Muscle of arm (tissue), 12 donors: ENCODE measurements around the gene ATF5. TPM values are rescaled to one million over a fixed set of nuclear protein-coding genes. Genes with fewer than 3 reads are reported as not detected.
A peak's percentile ranks its signal among the peaks of the same experiment; 100 is the strongest.

ENCODE experiments used
- DNase-seq: peaks from one replicate; pipeline ENCODE4 v3.0.0-alpha.2; 2013
- polyA plus RNA-seq, 12 donors: library from polyadenylated mRNA; unstranded; fragments of 120-200 nt; gene quantifications; one replicate each; pipeline ENCODE4 v1.2.1, GENCODE V29; 2013; ENCODE audit not compliant: insufficient read length in 12 of 12

The ATF5 gene
- polyA plus RNA-seq, 12 donors, result 13.1 to 40.2 (median 26.6) TPM; not detected in 1

- DNase-seq, result no peak
These were observed 43.0 kb downstream of the ATF5 start for GRCh38 chr19:49971991-49972411.

GRCh38 chr19:49972841-49973240, 43.8 kb downstream of the ATF5 start:
- DNase-seq, result no peak

- peak; percentile 13 for DNase-seq
These were observed 45.0 kb downstream of the ATF5 start for GRCh38 chr19:49973987-49974386.

- no peak for DNase-seq
These were observed 46.0 kb downstream of the ATF5 start for GRCh38 chr19:49975051-49975450.

- DNase-seq, result no peak
These were observed 47.5 kb downstream of the ATF5 start for GRCh38 chr19:49976496-49976895.

GRCh38 chr19:49977076-49977475, 48.1 kb downstream of the ATF5 start:
- DNase-seq, result no peak

- no peak for DNase-seq
These were observed 48.9 kb downstream of the ATF5 start for GRCh38 chr19:49977881-49978280.

- DNase-seq, result no peak
These were observed 49.3 kb downstream of the ATF5 start for GRCh38 chr19:49978324-49978723.

- no peak for DNase-seq
These were observed 52.9 kb downstream of the ATF5 start for GRCh38 chr19:49981603-49982593.

Other genes with a start within 250 kb of the ATF5 start
- 1 to 10 TPM in 6 of 12 donors, under 1 TPM in 4, not detected in 2; 0.78 to 1.5 (median 1.1) TPM for gene ADM5, start 239.6 kb upstream of the ATF5 start, polyA plus RNA-seq
- gene CPT1C, start 238.1 kb upstream of the ATF5 start, polyA plus RNA-seq, result 10 to 100 TPM in 5 of 12 donors, 1 to 10 TPM in 5, not detected in 2; 5.6 to 14.2 (median 9.9) TPM
- 1 to 10 TPM in 3 of 12 donors, under 1 TPM in 7, not detected in 2; 0.14 to 1.4 (median 0.50) TPM for gene TSKS, start 165.9 kb upstream of the ATF5 start, polyA plus RNA-seq
- 10 to 100 TPM in 11 of 12 donors, not detected in 1; 44.1 to 78.6 (median 47.9) TPM for gene AP2A1, start 162.2 kb upstream of the ATF5 start, polyA plus RNA-seq
- 10 to 100 TPM in 11 of 12 donors, not detected in 1; 11.8 to 41.9 (median 16.0) TPM for gene FUZ, start 115.9 kb upstream of the ATF5 start, polyA plus RNA-seq
- 10 to 100 TPM in 11 of 12 donors, not detected in 1; 26.4 to 44.2 (median 29.5) TPM for gene MED25, start 110.9 kb upstream of the ATF5 start, polyA plus RNA-seq
- 100 to 1,000 TPM in 11 of 12 donors, not detected in 1; 143 to 230 (median 174) TPM for gene PTOV1, start 78.0 kb upstream of the ATF5 start, polyA plus RNA-seq
- 10 to 100 TPM in 11 of 12 donors, not detected in 1; 17.2 to 73.0 (median 28.5) TPM for gene PNKP, start 61.6 kb upstream of the ATF5 start, polyA plus RNA-seq
- gene AKT1S1, start 51.9 kb upstream of the ATF5 start, polyA plus RNA-seq, result 100 to 1,000 TPM in 1 of 12 donors, 10 to 100 TPM in 11; 26.0 to 219 (median 30.8) TPM
- gene TBC1D17, start 51.5 kb upstream of the ATF5 start, polyA plus RNA-seq, result 10 to 100 TPM in 11 of 12 donors, not detected in 1; 25.8 to 44.9 (median 32.5) TPM
- gene IL4I1, start 32.3 kb upstream of the ATF5 start, polyA plus RNA-seq, result 1 to 10 TPM in 4 of 12 donors, under 1 TPM in 6, not detected in 2; 0.26 to 2.5 (median 0.94) TPM
- gene NUP62, start 299 bp downstream of the ATF5 start, polyA plus RNA-seq, result 100 to 1,000 TPM in 1 of 12 donors, 10 to 100 TPM in 11; 43.9 to 530 (median 54.9) TPM
- 1 to 10 TPM in 3 of 12 donors, under 1 TPM in 8, not detected in 1; 0.48 to 5.5 (median 0.77) TPM for gene SIGLEC11, start 32.0 kb downstream of the ATF5 start, polyA plus RNA-seq
- 10 to 100 TPM in 11 of 12 donors, not detected in 1; 15.8 to 31.7 (median 19.8) TPM for gene VRK3, start 96.2 kb downstream of the ATF5 start, polyA plus RNA-seq
- 10 to 100 TPM in 2 of 12 donors, 1 to 10 TPM in 9, not detected in 1; 6.2 to 10.8 (median 8.3) TPM for gene ZNF473, start 96.8 kb downstream of the ATF5 start, polyA plus RNA-seq
- under 1 TPM in 1 of 12 donors, not detected in 11; 0.24 TPM for gene IZUMO2, start 234.1 kb downstream of the ATF5 start, polyA plus RNA-seq